Panc1 (cell line): ENCODE measurements around the gene FAM163B. TPM values are rescaled to one million over a fixed set of nuclear protein-coding genes. Genes with fewer than 3 reads are reported as not detected.

Source experiments
- ATAC-seq: fragments of 200-7000 bp; cut with Tn5 transposase; 2 replicates; pipeline ENCODE4 v1.9.1; 2020; ENCODE audit warnings: mild to moderate bottlenecking, moderate library complexity
- BruUV-seq: library from RNA; stranded (reverse); fragments of 400-500 nt; replicated peaks from 2 replicates; lab custom pipeline; 2021; lab: Mats Ljungman, UMichigan
- CTCF ChIA-PET: fragments of 300-600 bp; sonication (Branson Sonifier 250); formaldehyde crosslinking; loops from one replicate; lab custom pipeline; 2022; ENCODE audit warnings: antibody characterized with exemption; lab: Charles Lee
- POLR2A ChIA-PET: fragments of 300-600 bp; sonication (Branson Sonifier 250); formaldehyde crosslinking; loops from one replicate; lab custom pipeline; 2022; ENCODE audit warnings: antibody characterized with exemption; lab: Charles Lee
- DNase-seq: peaks from one replicate; pipeline ENCODE4 v3.0.0-alpha.2; 2010; ENCODE audit warnings: low read depth, low spot score
- H3K27ac ChIP-seq: 2 replicates; pipeline ENCODE4 v1.5.1; 2011; ENCODE audit warnings: mild to moderate bottlenecking, low read length, inconsistent platforms
- H3K27me3 ChIP-seq: fragments of 200-500 bp; sonication (Bioruptor generic); 2 replicates; pipeline ENCODE4 v1.6.0; 2014; ENCODE audit warnings: low read length, inconsistent platforms; ENCODE audit not compliant: control insufficient read depth, insufficient read depth
- H3K36me3 ChIP-seq: fragments of 200-500 bp; sonication (Bioruptor generic); 2 replicates; pipeline ENCODE4 v1.5.1; 2014; ENCODE audit warnings: inconsistent platforms, mild to moderate bottlenecking, low read length, moderate library complexity; ENCODE audit not compliant: control insufficient read depth, insufficient read depth
- H3K4me1 ChIP-seq: 2 replicates; pipeline ENCODE4 v1.5.1; 2011; ENCODE audit warnings: inconsistent platforms, mild to moderate bottlenecking, low read length, moderate library complexity; ENCODE audit not compliant: control insufficient read depth, insufficient read depth
- H3K4me3 ChIP-seq, 2 experiments: 2 replicates each; pipeline ENCODE4 v1.5.1; 2011 to 2012; ENCODE audit warnings: low read depth in 2 of 2, low read length in 2 of 2, mild to moderate bottlenecking in 2 of 2, inconsistent platforms in 1 of 2, moderate library complexity in 1 of 2
- H3K9me3 ChIP-seq: fragments of 200-500 bp; sonication (Bioruptor generic); 2 replicates; pipeline ENCODE4 v1.5.1; 2014; ENCODE audit warnings: low read depth, mild to moderate bottlenecking, inconsistent platforms, low read length, moderate library complexity; ENCODE audit not compliant: control insufficient read depth, insufficient read depth
- POLR2AphosphoS5 ChIP-seq: IDR thresholded peaks from 2 replicates; pipeline ENCODE4 v1.6.1; 2012; ENCODE audit warnings: mild to moderate bottlenecking, low read depth, low read length, moderate library complexity
- SIN3A ChIP-seq: IDR thresholded peaks from 2 replicates; pipeline ENCODE4 v1.6.1; 2012; ENCODE audit warnings: low read depth, mild to moderate bottlenecking, low read length, moderate library complexity, borderline replicate concordance; ENCODE audit not compliant: insufficient read depth
- TCF7L2 ChIP-seq: IDR thresholded peaks from 2 replicates; pipeline ENCODE4 v1.6.1; 2011; ENCODE audit warnings: mild to moderate bottlenecking, low read depth, low read length, inconsistent platforms
- in situ Hi-C: cut with HindIII; loops from 2 replicates; pipeline ENCODE4 v1.10.0; 2016; ENCODE audit warnings: low sequenced_read_pairs, low pct_unique_long_range_greater_than_20kb
- intact Hi-C: fragments of 100-400 bp; cut with micrococcal nuclease; formaldehyde crosslinking; loops from one replicate; pipeline ENCODE4 v1.10.0; 2022; ENCODE audit not compliant: unreplicated experiment
- total RNA-seq: library from RNA; stranded (reverse); gene quantifications from one replicate; pipeline ENCODE4 v1.2.1, GENCODE V29; 2021; ENCODE audit not compliant: unreplicated experiment
- TF ChIP-seq, protein P1 (sequence below): fragments of 450-650 bp; IDR thresholded peaks from 2 replicates; pipeline ENCODE4 v1.5.1; 2017; ENCODE audit warnings: mild to moderate bottlenecking
- TF ChIP-seq, protein P2 (sequence below), 2 experiments: IDR thresholded peaks; 2 replicates each; pipeline ENCODE4 v1.6.1; 2011 to 2012; ENCODE audit warnings: low read depth in 2 of 2, control low read depth in 1 of 2, low read length in 1 of 2, mild to moderate bottlenecking in 1 of 2, moderate library complexity in 1 of 2; ENCODE audit not compliant: insufficient read depth in 1 of 2

Gene FAM163B
- total RNA-seq, 1 experiment from 2014 or later, result not detected

DNA sequence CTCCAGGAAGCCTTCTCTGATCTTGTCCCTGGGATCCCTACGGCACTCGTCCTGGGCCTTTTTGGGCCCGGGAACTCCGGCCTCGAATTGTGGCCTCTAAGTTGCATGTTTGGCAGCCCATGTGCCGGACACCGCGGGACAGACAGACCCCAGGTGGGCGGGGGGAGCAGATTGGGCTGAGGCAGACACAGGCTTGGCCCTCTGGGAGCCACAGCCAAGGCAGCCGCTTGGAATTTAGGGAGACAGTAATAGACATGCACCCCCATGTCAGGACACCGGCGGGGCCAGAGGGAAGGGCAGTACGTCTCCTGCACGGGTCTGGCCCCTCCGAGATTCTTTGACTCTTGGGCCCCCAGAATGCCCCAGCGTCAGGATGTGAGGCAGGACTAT lies 38.5 kb downstream of the FAM163B start:
- in situ Hi-C loops (no loop called here), intact Hi-C loops (no loop called here)
- H3K27me3 ChIP-seq, result no peaks in the 10 kb centered on the region
- ATAC-seq (no peak), DNase-seq (no peak)
- H3K9me3 ChIP-seq, result no peaks in the 10 kb centered on the region
- H3K27ac ChIP-seq, result no peak overlapping the region
- H3K36me3 ChIP-seq, result no peaks in the 10 kb centered on the region
- CTCF ChIA-PET, result no interaction called here
- TF ChIP-seq POLR2AphosphoS5 (no peak), TCF7L2 (no peak)
- no peaks in the 10 kb centered on the region for H3K4me1 ChIP-seq
- no TSS peak for BruUV-seq
- POLR2A ChIA-PET, result no interaction called here
- no peak overlapping the region for H3K4me3 ChIP-seq

DNA sequence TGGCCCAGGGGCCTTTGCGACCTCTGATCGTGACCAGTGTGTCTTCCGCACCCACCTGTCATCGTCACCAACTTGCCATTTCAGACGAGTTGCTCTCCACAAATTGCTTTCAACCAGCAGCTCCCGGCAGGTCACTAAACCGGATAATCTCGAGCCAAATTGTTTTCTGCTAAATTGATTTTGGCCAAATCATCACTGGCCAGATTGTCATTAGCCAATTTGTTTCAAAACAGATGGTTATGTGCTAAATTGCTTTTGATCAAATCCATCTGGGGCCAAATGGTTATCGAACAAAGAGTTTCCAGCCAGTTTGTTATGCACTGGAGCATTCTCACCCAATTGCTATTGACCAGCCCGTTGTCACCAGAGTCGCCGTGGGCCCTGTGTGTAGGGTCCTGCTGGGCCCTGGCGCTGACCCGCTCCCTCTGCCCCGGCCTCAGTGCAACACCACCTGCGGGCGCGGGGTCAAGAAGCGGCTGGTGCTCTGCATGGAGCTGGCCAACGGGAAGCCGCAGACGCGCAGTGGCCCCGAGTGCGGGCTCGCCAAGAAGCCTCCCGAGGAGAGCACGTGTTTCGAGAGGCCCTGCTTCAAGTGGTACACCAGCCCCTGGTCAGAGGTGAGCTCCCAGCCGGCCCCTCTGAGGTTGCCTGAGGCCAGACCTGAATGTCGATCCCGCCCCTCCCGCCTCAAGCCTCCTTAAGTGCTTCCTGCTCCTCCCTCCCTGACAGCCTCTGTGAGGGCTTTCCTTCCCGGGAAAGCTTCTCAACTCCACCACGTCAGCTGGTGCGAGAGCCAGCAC lies 39.1 kb downstream of the FAM163B start:
- H3K27ac ChIP-seq, result no peak overlapping the region
- BruUV-seq, result no TSS peak
- no peak overlapping the region for H3K4me3 ChIP-seq
- ChIA-PET CTCF (no interaction called here), POLR2A (no interaction called here)
- TF ChIP-seq SIN3A, result no peak
- TF ChIP-seq TCF7L2, result no peak
- TF ChIP-seq, protein P1, sequence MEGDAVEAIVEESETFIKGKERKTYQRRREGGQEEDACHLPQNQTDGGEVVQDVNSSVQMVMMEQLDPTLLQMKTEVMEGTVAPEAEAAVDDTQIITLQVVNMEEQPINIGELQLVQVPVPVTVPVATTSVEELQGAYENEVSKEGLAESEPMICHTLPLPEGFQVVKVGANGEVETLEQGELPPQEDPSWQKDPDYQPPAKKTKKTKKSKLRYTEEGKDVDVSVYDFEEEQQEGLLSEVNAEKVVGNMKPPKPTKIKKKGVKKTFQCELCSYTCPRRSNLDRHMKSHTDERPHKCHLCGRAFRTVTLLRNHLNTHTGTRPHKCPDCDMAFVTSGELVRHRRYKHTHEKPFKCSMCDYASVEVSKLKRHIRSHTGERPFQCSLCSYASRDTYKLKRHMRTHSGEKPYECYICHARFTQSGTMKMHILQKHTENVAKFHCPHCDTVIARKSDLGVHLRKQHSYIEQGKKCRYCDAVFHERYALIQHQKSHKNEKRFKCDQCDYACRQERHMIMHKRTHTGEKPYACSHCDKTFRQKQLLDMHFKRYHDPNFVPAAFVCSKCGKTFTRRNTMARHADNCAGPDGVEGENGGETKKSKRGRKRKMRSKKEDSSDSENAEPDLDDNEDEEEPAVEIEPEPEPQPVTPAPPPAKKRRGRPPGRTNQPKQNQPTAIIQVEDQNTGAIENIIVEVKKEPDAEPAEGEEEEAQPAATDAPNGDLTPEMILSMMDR, result no peak
- TF ChIP-seq, protein P2, sequence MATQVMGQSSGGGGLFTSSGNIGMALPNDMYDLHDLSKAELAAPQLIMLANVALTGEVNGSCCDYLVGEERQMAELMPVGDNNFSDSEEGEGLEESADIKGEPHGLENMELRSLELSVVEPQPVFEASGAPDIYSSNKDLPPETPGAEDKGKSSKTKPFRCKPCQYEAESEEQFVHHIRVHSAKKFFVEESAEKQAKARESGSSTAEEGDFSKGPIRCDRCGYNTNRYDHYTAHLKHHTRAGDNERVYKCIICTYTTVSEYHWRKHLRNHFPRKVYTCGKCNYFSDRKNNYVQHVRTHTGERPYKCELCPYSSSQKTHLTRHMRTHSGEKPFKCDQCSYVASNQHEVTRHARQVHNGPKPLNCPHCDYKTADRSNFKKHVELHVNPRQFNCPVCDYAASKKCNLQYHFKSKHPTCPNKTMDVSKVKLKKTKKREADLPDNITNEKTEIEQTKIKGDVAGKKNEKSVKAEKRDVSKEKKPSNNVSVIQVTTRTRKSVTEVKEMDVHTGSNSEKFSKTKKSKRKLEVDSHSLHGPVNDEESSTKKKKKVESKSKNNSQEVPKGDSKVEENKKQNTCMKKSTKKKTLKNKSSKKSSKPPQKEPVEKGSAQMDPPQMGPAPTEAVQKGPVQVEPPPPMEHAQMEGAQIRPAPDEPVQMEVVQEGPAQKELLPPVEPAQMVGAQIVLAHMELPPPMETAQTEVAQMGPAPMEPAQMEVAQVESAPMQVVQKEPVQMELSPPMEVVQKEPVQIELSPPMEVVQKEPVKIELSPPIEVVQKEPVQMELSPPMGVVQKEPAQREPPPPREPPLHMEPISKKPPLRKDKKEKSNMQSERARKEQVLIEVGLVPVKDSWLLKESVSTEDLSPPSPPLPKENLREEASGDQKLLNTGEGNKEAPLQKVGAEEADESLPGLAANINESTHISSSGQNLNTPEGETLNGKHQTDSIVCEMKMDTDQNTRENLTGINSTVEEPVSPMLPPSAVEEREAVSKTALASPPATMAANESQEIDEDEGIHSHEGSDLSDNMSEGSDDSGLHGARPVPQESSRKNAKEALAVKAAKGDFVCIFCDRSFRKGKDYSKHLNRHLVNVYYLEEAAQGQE (IDR thresholded peaks at IDR 0.05; ENCODE audit: insufficient read depth in 1 of 2, low read depth in 2 of 2, low read length in 1 of 2), result no peak
- no peak for TF ChIP-seq POLR2AphosphoS5
- in situ Hi-C loops, result no loop called here
- intact Hi-C loops, result no loop called here
- no peaks in the 10 kb centered on the region for H3K27me3 ChIP-seq
- ATAC-seq, result no peak
- H3K36me3 ChIP-seq, result no peaks in the 10 kb centered on the region
- H3K4me1 ChIP-seq, result no peaks in the 10 kb centered on the region
- no peak for DNase-seq
- H3K9me3 ChIP-seq, result no peaks in the 10 kb centered on the region

DNA sequence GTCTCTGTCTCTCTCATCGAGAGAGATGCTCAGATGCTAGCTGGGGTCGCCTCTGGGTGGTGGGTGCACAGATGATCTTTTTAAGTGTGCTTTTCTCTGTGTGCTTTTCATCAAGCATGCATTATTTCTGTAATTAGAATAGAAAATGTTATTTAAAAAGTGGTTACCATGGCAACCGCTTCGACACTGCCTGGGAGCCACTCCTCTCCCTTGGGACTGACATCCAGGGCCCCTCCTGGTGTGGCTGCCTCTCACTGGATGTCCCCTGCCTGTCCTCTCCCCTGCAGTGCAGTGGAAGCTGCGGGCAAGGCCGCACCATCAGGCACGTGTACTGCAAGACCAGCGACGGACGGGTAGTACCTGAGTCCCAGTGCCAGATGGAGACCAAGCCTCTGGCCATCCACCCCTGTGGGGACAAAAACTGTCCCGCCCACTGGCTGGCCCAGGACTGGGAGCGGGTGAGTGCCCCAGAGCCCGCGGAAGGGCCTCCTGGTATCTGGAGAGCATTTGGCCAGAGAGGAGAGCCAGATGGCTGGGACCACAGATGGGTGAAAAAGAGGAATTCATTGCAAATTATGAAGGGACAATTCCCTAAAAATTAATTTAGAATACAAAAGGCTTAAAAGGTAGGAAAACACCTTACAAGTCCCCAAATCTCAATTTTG lies 39.9 kb downstream of the FAM163B start:
- CTCF ChIA-PET, result no interaction called here
- Histone ChIP-seq H3K27ac (no peak overlapping the region), H3K9me3 (no peaks in the 10 kb centered on the region), H3K27me3 (no peaks in the 10 kb centered on the region), H3K4me3 (no peak overlapping the region), H3K36me3 (no peaks in the 10 kb centered on the region), H3K4me1 (no peaks in the 10 kb centered on the region)
- DNase-seq (no peak), ATAC-seq (no peak)
- intact Hi-C loops (no loop called here), in situ Hi-C loops (no loop called here)
- BruUV-seq, result no TSS peak
- TF ChIP-seq POLR2AphosphoS5, result no peak
- TF ChIP-seq SIN3A, result no peak
- TF ChIP-seq, protein P1, result no peak
- TF ChIP-seq TCF7L2, result no peak
- TF ChIP-seq, protein P2 (IDR thresholded peaks at IDR 0.05; ENCODE audit: insufficient read depth in 1 of 2, low read depth in 2 of 2, low read length in 1 of 2), result no peak
- POLR2A ChIA-PET, result no interaction called here
